Right cardiac atrium (tissue), 5 donors: Measurements from ENCODE around the gene PREX1. TPM values are rescaled to one million over a fixed set of nuclear protein-coding genes. Genes with fewer than 3 reads are reported as not detected.

Experiments
- ATAC-seq, 2 donors: fragments of 200-7000 bp; cut with Tn5 transposase; one replicate each; pipeline versions ENCODE4 v1.8.0 to v1.9.1; 2020; ENCODE audit warnings: moderate library complexity in 2 of 2, mild to moderate bottlenecking in 1 of 2
- DNase-seq, 3 donors: peaks; one replicate each; pipeline ENCODE4 v3.0.0-alpha.2; 2020
- H3K27ac ChIP-seq: one replicate; pipeline ENCODE4 v1.5.1; 2013; ENCODE audit warnings: mild to moderate bottlenecking, low read length, control low read depth, moderate library complexity
- H3K27me3 ChIP-seq: one replicate; pipeline ENCODE4 v1.6.1; 2013; ENCODE audit not compliant: control insufficient read depth, insufficient read depth
- H3K4me1 ChIP-seq: one replicate; pipeline ENCODE4 v1.6.1; 2013; ENCODE audit warnings: low read length; ENCODE audit not compliant: control insufficient read depth, insufficient read depth
- H3K4me3 ChIP-seq: one replicate; pipeline ENCODE4 v1.5.1; 2013; ENCODE audit warnings: low read length, control low read depth
- H3K9me3 ChIP-seq: one replicate; pipeline ENCODE4 v1.6.1; 2013; ENCODE audit warnings: low read length; ENCODE audit not compliant: control insufficient read depth
- WGBS: extraction: QIAGEN DNeasy Blood & Tissue Kit; methylation state at CpG from one replicate; pipeline ENCODE4 v1.1.7; 2013; 5-methylcytosine and 5-hydroxymethylcytosine counted together
- intact Hi-C, 4 donors: fragments of 100-400 bp; cut with DNase I; formaldehyde crosslinking; loops; one replicate each; pipeline versions ENCODE4 v1.11.0 to v1.14.0; 2022 to 2023
- polyA plus RNA-seq: library from polyadenylated mRNA; stranded (reverse); fragments of 200-250 nt; gene quantifications from one replicate; pipeline ENCODE4 v1.2.3, GENCODE V29; 2013
- total RNA-seq, 4 donors: library from RNA; stranded (reverse); fragmentation: NEBNext Ultra II Directional; extraction: Animal tissue kit (Norgen Biotek cat#: 25700); gene quantifications; one replicate each; pipeline ENCODE4 v1.2.1, GENCODE V29; 2021
- donor health status: healthy with polysubstance abuse.
- donor health status: DM: no; HTN: yes; CAD: no.
- donor health status: DM: no; HTN: no; CAD: no.
- donor health status: DM: no; HTN: yes; CAD: no; lungs with severe emphysema.
- donor health status: DM: yes; HTN: yes; CAD: no.

PREX1 gene
- total and polyA plus RNA-seq, 5 donors, result 9.0 to 16.2 (median 13.9) TPM

DNA sequence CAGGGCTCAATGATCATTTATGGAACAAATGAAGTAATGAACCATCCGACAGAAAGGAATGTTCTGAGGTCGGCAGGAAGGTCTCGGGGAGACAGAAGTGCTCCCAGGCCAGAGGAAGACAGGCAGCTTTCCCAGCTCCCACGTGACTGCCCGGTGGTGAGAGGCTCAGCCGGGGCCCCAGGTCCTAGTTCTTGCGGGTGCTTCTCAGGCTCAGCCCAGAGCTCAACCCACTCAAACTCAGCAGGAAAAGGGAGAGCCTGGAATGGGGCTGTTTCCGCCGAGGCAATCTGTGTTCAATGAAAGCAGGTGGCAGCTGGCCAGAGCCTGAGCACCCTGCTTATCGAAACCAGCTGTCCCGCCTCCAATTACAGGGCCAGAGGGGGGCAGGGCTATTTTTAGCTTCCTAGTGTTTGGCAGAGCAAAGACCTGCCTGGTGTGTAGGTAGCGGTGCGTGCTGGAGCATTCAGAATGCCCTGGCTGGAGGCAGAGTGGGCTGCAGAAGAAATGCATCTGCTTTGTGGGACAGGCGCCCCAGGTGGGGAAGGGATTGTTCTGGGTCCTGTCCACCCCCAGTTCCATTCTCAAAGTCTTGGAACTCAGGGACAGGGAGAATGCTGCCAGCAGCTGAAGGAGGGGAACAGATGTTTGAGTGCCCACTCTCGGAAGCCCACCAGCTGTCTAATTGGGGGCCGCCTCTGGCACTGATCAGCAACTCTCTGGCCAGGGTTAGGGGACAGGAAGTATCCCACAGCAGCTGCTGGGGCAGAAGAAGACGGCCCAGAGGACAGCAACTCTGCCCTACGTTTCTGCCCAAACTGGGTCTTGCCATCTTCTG lies 145.1 kb downstream of the PREX1 start:
- DNase-seq (peak; percentile 88 to 96 (median 93)), ATAC-seq (peak; percentile 81 to 86)
- Histone ChIP-seq H3K4me3 (no peak overlapping the region), H3K27me3 (no peaks in the 10 kb centered on the region), H3K27ac (peak overlapping the region; percentile 21), H3K4me1 (peaks cover 32% of the 10 kb centered on the region), H3K9me3 (no peaks in the 10 kb centered on the region)
- 16% methylated on average over 18 of the region's 18 CpGs for WGBS
- intact Hi-C loops, result loop anchor here in 1 of 4 donors (10.0 kb wide), 1 partner anchor 132 kb away; no protein-coding TSS in a partner anchor

DNA sequence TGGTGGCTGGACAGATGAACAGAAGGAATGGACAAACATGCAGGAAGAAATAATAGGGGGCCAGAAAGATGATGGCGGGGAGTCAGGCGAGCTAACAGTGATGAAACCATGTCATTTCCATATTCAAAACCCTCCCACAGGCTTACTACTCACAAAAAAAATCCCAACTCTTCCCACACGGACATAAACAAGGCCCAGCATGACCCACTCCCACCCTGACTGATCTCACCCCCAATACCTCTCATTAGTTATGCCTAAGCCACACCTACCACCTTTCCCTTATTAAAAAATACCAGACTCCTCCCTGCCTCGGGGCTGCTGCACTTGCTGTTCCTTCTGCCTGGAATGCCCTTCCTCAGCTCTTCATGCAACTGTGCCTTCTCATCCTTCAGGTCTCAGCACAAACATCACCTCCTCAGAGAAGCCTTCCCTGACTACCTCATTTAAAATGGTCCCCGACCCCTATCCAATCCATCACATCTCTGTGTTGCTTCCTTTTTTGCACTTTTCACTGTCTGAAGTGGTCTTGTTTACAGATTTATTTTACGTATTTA lies 145.8 kb downstream of the PREX1 start:
- H3K27ac ChIP-seq, result no peak overlapping the region
- no peak overlapping the region for H3K4me3 ChIP-seq
- no peaks in the 10 kb centered on the region for H3K27me3 ChIP-seq
- DNase-seq (no peak), ATAC-seq (no peak)
- H3K4me1 ChIP-seq, result peaks cover 30% of the 10 kb centered on the region
- no peaks in the 10 kb centered on the region for H3K9me3 ChIP-seq
- intact Hi-C loops, result loop anchor here in 1 of 4 donors (10.0 kb wide), 1 partner anchor 133 kb away; no protein-coding TSS in a partner anchor
- WGBS, result 69% methylated on average over 6 of the region's 6 CpGs

DNA sequence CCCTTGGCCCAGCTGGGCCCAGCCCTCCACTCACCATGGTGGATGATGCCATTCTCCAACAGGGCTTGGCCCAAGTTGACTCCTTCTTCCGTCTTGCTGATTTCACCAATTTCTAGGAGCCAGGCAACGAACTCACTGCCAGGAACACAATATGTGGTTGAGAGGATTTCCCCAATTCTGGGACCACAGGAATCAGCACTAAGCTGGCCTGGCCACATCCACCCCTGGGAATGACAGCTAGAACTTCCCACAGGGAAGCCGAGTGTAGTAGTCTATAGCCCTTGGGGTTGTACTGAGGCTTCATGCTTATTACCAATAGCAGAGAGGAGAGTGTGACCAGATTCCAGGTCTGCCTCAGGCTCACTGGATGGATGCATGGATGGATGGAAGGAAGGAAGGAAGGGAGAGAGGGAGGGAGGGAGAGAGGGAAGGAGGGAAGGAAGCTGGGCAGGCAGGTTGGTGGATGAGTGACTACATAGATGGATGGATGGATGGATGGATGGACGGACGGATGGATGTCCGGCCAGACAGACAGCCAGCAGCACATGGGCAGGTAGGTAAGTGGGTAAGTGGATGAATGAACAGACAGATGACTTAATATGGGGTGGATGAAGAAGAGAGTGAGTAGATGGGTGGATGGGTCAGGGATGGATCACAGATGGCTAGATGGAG lies 146.5 kb downstream of the PREX1 start:
- WGBS, result 76% methylated on average over 6 of the region's 6 CpGs
- H3K9me3 ChIP-seq, result no peaks in the 10 kb centered on the region
- H3K27me3 ChIP-seq, result no peaks in the 10 kb centered on the region
- H3K4me1 ChIP-seq, result peaks cover 26% of the 10 kb centered on the region
- no peak overlapping the region for H3K27ac ChIP-seq
- intact Hi-C loops, result loop anchor here in 1 of 4 donors (10.0 kb wide), 1 partner anchor 133 kb away; no protein-coding TSS in a partner anchor
- peak in 1 of 3 donors; percentile 16 for DNase-seq
- no peak for ATAC-seq
- no peak overlapping the region for H3K4me3 ChIP-seq

DNA sequence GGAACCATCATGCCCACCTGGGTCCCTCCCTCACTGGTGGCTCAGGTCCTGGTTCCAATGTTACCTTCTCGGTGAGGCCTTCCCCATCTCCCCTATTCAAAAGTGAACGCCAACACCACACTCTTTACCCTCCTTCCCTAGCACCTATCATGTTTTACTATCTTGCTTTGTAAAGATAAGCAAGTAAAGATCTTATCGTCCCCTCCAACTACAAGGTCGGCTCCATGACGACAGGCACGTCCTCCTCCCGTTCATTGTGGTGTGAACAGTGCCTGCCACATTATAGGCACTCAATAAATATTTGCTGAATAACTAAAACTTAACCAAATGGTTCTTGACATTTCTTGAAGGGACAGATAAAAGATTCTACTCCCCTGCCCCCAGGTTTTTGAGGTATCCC lies 147.1 kb downstream of the PREX1 start:
- no peaks in the 10 kb centered on the region for H3K9me3 ChIP-seq

DNA sequence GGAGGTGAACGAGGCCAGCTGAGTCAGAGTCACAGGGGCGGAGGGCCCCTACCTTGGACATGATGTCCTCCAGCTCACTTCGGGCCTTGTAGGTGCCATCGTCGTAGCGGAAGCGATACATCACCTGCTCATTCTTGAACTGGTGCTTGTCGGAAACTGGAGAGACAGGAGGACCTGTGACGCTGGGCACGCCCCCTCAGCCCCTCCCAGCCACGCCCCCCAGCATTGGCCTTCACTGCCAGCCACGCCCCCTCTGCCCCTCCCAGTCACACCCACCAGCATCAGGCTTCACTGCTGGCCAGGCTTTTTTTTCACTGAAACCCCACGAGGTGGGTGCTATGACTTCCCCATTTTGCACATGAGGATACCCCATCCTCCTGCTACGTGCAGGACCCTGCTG lies 148.2 kb downstream of the PREX1 start:
- Histone ChIP-seq H3K27ac (no peak overlapping the region), H3K4me3 (no peak overlapping the region), H3K27me3 (no peaks in the 10 kb centered on the region), H3K4me1 (peaks cover 19% of the 10 kb centered on the region), H3K9me3 (no peaks in the 10 kb centered on the region)
- ATAC-seq (no peak), DNase-seq (peak in 1 of 3 donors; percentile 45)
- WGBS, result 89% methylated on average over 14 of the region's 14 CpGs
- intact Hi-C loops, result no loop called here

More for the DNA sequence above, 147.1 kb downstream of the PREX1 start:
- no peak for DNase-seq
- Histone ChIP-seq H3K4me1 (peaks cover 20% of the 10 kb centered on the region), H3K27me3 (no peaks in the 10 kb centered on the region), H3K27ac (no peak overlapping the region), H3K4me3 (no peak overlapping the region)
- 94% methylated on average over 7 of the region's 7 CpGs for WGBS
- ATAC-seq, result no peak
- intact Hi-C loops, result loop anchor here in 1 of 4 donors (10.0 kb wide), 1 partner anchor 134 kb away; no protein-coding TSS in a partner anchor

DNA sequence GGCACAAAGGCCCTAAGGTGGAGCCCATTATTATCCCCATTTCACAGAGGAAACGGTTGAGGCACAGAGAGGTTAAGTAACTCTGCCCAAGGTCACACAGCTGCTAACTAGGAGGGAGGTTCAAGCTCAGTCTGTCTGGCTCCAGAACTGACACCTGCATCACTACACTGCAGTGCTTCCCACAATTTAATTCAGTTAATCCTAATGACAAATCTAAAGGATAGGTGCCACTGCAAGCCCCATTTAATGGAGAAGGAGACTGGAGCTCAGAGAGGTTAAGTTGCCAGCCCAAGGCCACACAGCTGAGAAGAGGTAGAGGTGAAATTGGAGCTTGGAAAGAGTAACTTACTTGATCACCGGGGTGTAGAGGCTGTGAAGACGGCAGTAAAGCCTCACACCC lies 148.8 kb downstream of the PREX1 start:
- WGBS, result 96% methylated on average over 3 of the region's 3 CpGs
- intact Hi-C loops, result no loop called here
- H3K4me3 ChIP-seq, result no peak overlapping the region
- no peaks in the 10 kb centered on the region for H3K27me3 ChIP-seq
- DNase-seq, result no peak
- H3K27ac ChIP-seq, result no peak overlapping the region
- no peaks in the 10 kb centered on the region for H3K9me3 ChIP-seq
- peaks cover 15% of the 10 kb centered on the region for H3K4me1 ChIP-seq
- ATAC-seq, result no peak

DNA sequence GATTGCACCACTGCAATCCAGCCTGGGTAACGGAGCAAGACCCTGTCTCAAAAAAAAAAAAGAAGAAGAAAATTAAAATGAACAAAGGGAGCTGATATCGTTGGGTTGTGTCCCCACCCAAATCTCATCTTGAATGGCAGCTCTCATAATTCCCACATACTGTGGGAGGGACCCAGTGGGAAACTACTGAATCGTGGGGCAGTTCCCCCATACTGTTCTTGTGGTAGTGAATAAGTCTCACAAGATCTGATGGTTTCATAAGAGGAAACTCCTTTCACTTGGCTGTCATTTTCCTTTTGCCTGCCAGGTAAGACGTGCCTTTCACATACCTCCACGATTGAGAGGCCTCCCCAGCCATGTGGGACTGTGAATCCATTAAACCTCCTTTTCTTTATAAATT lies 149.4 kb downstream of the PREX1 start:
- Histone ChIP-seq H3K4me1 (peaks cover 9% of the 10 kb centered on the region), H3K27me3 (no peaks in the 10 kb centered on the region), H3K27ac (no peak overlapping the region), H3K9me3 (no peaks in the 10 kb centered on the region), H3K4me3 (no peak overlapping the region)
- 78% methylated on average over 5 of the region's 5 CpGs for WGBS
- intact Hi-C loops, result no loop called here
- DNase-seq (no peak), ATAC-seq (no peak)

DNA sequence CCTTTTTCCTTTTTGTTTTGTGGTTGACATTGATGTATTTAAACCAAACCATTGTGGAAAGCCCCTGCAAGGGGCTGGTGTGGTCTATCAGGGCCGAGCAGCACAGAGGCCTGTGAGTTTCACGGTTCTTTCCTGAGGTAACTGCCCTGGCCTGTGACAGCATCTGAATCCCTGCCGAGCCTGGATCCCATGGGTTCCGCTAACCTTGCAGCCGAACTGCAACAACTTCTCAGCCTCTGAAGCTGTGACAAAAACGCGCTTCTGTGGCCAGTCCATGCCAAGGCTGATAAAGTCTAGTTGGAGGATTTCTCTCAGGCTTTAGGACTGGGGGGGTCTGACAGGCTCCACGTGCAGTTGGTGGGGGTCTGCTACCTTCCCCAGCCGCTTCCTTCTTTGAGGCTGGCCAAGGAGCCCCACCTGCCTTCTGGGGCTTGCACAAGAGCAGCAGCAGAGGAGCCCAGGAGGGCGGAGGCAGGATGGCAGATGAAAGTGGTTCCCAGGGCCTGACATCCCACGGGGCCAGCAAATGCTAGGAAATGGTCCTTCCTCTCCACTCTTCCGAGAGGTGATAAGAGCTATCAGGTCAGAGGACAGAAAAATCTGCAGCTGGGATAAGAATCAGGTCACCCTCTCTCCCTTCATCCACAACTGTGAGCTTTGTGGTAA lies 150.9 kb downstream of the PREX1 start:
- peak in 1 of 2 donors; percentile 6 for ATAC-seq
- H3K4me3 ChIP-seq, result no peak overlapping the region
- H3K4me1 ChIP-seq, result peaks cover under 1% of the 10 kb centered on the region
- intact Hi-C loops, result no loop called here
- no peak overlapping the region for H3K27ac ChIP-seq
- H3K9me3 ChIP-seq, result no peaks in the 10 kb centered on the region
- DNase-seq, result peak in 1 of 3 donors; percentile 43
- WGBS, result 66% methylated on average over 12 of the region's 12 CpGs
- no peaks in the 10 kb centered on the region for H3K27me3 ChIP-seq

DNA sequence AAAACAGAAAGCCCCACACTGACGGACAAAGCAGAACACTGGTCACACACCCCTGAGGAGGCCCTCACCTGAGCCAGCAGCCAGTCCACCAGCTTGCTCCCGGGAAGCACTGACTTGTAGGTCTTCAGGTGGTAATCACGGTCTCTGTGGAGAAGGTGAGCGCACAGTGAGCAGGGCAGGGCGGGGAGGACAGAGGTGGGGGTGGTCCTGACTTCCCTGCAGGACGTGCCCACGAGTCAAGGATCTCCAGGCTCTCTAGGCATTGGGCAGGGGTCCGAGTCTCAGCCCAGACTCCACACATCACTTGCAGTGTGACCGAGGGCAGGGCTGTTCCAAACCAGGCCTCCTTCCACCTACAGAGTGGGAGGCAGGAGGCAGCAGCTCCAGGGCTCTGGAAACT lies 151.7 kb downstream of the PREX1 start:
- Histone ChIP-seq H3K4me1 (no peaks in the 10 kb centered on the region), H3K9me3 (no peaks in the 10 kb centered on the region), H3K27ac (no peak overlapping the region), H3K4me3 (no peak overlapping the region), H3K27me3 (no peaks in the 10 kb centered on the region)
- ATAC-seq (no peak), DNase-seq (peak in 1 of 3 donors; percentile 31)
- WGBS, result 93% methylated on average over 9 of the region's 9 CpGs
- intact Hi-C loops, result no loop called here

DNA sequence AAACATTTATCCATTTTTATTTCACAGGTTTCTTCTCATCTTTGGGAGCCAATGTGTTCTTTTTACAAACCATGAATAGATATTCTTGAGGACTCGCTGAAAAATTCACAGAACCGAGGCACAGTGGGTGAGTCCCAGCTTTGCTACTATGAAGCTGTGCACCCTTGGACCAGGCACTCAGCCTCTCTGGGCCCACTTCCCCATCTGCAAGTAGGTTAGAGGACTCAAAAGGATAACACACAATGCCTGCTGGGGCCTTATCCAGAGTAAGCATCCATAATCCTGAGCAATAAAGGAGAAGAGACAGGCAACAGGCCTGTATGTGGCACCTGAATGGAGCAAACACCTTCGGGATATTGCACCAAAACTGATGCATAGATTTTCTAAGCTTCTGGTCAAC lies 153.3 kb downstream of the PREX1 start:
- no peak for ATAC-seq
- H3K27me3 ChIP-seq, result no peaks in the 10 kb centered on the region
- no peak overlapping the region for H3K27ac ChIP-seq
- WGBS, result 91% methylated on average over 3 of the region's 3 CpGs
- no peaks in the 10 kb centered on the region for H3K4me1 ChIP-seq
- intact Hi-C loops, result no loop called here
- DNase-seq, result no peak
- no peak overlapping the region for H3K4me3 ChIP-seq
- H3K9me3 ChIP-seq, result no peaks in the 10 kb centered on the region
